ENCODE results near the gene APP.
A peak's percentile ranks its signal among the peaks of the same experiment; 100 is the strongest.
"Not testable (repeated sequence)": the region's sequence is repeated elsewhere in the genome, so short reads cannot be mapped to it uniquely, and the experiment has no call there.

Gene APP

DNA sequence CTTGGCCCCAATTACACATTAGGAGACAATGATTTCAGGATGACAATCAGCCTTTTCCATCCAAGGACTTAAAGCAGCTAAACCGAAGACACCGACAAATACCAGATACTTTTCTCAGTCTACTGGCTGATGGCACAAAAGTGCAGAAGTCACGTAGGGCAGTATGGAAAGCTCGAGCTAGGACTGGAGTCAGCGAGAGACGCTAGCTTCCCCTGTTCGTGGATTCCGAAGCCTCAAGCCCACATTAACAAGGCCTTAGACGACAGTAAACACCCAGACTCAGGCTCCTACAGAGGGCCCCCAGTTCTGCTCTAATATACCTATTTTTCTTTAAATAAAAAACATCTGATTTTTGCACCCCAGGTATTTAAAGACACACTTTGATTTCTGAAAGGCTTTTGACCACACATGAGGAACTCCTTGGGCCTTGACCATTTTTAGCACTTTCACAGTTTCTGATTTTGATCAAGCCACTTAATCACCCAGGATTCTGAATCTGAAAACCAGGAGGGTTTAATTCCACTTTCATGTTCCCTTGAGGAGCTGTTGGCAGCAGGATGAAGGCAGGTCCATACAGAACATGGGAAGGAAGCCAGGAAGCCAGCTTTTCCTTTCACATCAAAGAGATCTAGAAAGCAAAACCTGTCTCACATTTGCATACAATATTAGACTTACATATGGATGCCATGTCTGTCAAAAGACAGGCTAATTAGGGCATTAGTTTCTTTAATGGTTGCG, 231.7 kb downstream of the APP start:
- no peak for DNase-seq (ENCODE audit: low read depth)

GRCh38 chr21:25936776-25937175, 233.8 kb downstream of the APP start:
- DNase-seq (ENCODE audit: low read depth) = no peak

- DNase-seq (ENCODE audit: low read depth) = peak; percentile 94
Observed at GRCh38 chr21:25934771-25935224, 235.8 kb downstream of the APP start.

DNA sequence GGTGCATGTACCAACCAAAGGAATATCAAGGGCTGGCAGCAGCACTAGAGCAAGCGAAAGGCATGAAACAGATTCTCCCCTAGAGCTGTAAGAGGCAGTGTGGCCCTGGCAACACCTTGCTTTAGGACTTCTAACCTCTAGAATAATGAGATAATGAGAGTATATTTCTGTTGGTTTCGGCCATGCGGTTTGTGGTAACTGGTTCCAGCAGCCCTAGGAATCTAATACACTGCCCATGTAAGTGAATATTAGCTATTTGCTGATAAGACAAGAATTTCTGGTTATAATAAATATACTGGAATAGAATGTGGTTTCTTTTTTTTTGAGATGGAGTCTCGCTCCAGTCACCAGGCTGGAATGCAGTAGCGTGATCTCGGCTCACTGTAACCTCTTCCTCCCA, 236.4 kb downstream of the APP start:
- DNase-seq (ENCODE audit: low read depth) = no peak

DNA sequence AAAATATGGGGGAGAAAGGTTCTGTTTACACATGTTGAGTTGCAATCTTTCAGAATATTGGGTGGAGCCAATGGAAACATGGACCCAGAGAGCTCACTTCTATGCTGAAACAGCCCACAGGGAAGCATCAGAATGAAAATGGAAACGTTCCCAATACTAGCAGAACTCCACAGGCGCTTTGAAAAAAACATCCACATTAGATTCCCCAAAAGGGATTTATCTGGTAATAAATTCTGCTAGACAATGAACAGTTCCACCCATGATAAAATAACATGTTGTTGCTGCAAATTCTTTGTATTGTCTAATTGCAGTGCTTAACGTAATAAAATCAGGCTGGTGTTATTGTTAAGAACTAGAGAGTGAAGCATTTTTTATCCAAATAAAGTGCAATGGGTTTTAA, 238.8 kb downstream of the APP start:
- DNase-seq (ENCODE audit: low read depth) = no peak

DNA sequence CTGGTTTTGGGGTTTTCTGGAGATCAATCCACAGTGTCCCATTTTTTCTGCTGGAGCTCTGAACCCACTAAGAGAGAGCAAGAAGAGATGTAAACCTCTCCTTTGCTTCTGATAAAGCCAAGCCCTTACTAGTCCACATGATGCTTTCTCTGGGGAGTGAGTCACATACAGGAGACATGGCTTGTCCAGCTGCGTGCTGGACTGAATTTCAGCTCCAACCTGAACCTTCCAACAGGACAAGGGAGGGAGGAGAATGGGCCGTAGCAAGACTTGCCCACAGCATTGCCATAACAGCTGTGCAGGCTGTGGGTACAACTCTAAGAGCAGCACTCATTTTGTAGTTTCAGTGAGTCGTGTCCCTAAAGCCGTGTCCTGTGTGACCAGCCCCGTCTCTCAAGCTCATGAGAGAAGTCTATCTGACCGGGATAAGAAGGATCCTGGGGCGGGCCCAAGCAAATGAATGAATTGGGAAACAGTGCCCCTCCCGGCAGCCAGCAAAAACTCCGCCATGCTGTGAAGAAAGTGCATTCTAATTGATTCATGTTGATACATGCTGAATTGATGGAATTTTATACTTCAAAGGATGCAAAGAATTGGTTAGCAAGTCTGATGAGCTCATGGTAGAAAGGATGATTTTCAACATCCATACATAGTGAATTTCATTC, 240.6 kb downstream of the APP start:
- DNase-seq (ENCODE audit: low read depth) = no peak

- no peak for DNase-seq (ENCODE audit: low read depth)
Observed at GRCh38 chr21:25927195-25927880, 243.2 kb downstream of the APP start.

DNA sequence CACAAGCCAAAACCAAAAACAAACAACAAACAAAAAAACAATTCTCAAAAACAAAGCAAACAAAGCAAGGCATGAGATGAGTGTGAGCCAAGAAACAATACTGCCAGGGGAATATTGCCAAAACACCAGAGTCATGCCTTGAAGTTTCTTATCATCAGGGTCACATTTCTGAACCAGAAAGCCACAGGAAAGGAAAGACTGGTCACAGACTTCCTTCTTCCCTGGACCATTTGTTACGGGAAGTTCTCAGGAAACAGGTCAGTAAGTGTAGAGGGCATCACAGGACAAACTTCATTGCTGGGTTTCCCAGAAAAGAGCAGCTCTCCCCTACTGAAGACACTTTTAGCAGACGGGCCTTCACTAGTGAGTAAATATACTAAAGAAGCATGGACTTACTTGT, 244.6 kb downstream of the APP start:
- DNase-seq (ENCODE audit: low read depth) = no peak

- no peak for DNase-seq (ENCODE audit: low read depth)
Observed at GRCh38 chr21:25925064-25925800, 245.3 kb downstream of the APP start.

- DNase-seq (ENCODE audit: low read depth) = not testable (repeated sequence)
Observed at GRCh38 chr21:25918152-25918551, 252.4 kb downstream of the APP start.

DNA sequence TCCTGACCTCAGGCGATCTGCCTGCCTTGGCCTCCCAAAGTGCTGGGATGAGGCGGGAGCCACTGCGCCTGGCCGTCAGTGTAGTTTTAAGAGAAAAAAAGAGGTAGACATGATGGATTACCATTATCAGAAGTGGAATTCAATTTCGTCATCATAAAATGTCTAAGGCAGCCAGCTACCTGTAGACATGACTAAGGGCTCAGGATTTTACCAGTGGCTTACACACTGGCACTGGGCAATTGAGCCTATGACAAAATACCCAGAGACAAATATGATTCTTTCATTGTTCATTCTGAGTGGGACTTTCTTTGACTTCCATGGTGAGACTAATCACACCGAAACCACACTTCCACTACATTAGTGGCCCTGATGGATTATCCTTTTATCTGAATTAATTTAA, 254.3 kb downstream of the APP start:
- no peak for DNase-seq (ENCODE audit: low read depth)

DNA sequence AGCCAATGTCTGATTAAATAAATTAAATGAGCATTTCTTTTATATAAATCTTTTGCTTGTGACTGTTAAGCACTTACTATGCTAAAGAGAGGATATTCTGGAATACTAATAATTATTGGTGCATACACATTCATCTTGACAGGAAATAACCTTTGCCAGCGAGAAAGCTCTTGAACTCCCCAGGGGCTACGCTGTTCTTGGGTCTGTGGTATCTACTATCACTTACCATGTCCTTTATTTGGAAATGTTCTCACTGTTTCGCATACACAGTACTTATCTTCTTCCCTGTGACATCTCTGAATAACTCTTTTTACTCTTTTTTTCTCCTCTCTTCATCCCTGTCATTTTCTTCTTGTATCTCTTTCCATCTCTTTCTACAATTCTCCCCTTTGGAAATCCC, 257.1 kb downstream of the APP start:
- DNase-seq (ENCODE audit: low read depth) = no peak

- DNase-seq (ENCODE audit: low read depth) = no peak
Observed at GRCh38 chr21:25912402-25912746, 258.2 kb downstream of the APP start.

GRCh38 chr21:25911730-25912401, 258.7 kb downstream of the APP start:
- no peak for DNase-seq (ENCODE audit: low read depth)

DNA sequence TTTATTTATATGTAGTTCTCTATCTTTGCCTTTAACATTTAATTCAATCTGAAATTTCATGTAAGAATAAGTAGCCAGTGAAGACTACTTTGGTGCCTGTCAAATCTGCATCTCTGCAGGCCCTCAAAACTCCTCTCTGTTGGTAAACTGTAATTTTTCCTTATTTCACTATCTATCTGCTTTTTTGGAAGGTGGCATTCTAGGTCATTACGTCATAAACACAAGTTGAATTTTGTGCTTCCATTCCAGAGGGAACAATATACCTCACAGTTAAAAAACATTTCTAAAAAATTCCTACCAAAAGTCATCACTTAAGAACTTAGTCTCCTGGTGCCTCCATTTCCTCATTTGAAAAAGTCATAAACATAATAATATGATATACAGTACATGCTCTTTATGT, 259.8 kb downstream of the APP start:
- no peak for DNase-seq (ENCODE audit: low read depth)

- DNase-seq (ENCODE audit: low read depth) = no peak
Observed at GRCh38 chr21:25909341-25909740, 261.2 kb downstream of the APP start.

GRCh38 chr21:25908495-25908894, 262.1 kb downstream of the APP start:
- DNase-seq (ENCODE audit: low read depth) = no peak

DNA sequence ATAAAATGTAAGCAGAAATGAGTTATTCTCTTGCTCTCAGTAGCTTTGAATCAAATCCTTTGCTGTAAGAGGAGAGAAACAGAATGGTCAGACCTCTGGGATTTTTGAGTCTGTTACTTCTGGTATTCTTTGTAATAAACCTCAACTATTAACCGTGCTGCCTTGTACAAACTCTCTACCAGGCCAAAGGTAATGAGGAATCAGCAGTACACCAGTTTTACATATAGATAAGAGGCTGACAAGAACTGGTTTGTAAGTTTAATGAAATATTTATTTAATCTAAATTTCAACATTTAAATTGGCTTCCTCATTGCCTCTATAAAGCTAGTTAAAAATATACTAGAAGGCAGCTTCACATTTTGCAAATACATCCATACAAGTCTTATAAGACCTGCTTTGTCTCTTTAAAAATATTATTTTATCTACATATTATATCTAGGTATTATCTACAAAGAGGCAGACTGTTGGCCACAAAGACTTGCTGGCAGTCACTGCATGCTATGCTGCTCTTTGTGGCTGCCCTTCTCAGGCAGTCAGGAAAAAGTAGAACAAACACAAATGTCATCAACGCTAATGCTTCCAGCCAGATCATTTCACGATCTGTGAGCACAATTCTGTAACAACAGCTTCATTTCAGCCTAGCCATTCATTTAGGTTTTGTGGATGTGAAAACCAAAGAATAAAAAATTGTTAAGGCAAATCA, 262.8 kb downstream of the APP start:
- DNase-seq (ENCODE audit: low read depth) = no peak

DNA sequence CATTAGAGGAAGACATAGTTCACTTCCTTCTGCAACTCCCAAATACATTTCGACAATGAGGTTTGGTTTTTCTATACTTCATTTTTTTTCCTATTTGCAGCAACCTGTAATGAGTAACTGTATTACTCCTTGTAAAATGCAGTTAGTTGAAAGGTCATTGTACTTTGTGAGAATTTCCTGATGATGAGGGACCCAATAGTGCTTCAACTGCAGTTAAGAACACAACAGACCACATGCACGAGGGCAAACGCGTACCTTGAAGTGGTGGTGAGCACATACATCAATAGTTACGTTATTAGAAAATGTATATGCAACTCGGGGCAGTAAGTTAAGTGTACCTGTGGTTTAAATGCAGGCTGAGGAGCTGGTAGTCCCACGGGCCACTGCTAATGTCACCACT, 264.0 kb downstream of the APP start:
- DNase-seq (ENCODE audit: low read depth) = no peak

GRCh38 chr21:25905126-25905525, 265.4 kb downstream of the APP start:
- no peak for DNase-seq (ENCODE audit: low read depth)

GRCh38 chr21:25904044-25904695, 266.4 kb downstream of the APP start:
- DNase-seq (ENCODE audit: low read depth) = no peak

Measured in stromal cell of bone marrow (primary cell).